Measurements from ENCODE around the gene AMY1C.
"Not testable (repeated sequence)": the region's sequence is repeated elsewhere in the genome, so short reads cannot be mapped to it uniquely, and the experiment has no call there.

The AMY1C gene

GRCh38 chr1:103749598-103749997 is at the start of gene AMY1C:
Gene AMY1C, plus strand, starts transcription at chr1:103749898. Its CDS starts 572 bp downstream, at chr1:103750470.
- not testable (repeated sequence) for DNase-seq

GRCh38 chr1:103700669-103701068 is 49.0 kb upstream of the AMY1C start:
- not testable (repeated sequence) for DNase-seq

DNA sequence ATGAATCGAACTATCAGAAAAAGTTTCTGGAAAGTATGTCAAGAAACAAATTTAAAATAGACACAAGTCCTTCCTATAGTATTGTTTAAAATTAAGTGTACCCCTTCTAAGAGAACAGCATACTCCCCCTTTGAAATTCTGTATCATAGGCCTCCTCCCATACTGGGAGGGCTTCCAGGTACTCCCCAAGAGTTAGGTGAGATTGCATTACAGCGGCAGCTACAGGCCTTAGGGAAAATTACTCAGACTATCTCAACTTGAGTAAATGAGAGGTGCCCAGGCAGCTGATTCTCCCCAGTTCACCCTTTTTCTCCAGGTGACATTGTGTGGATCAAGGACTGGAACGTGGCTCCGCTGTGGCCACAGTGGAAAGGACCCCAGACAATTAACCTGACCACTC is 48.4 kb upstream of the AMY1C start:
- DNase-seq, result not testable (repeated sequence)

DNA sequence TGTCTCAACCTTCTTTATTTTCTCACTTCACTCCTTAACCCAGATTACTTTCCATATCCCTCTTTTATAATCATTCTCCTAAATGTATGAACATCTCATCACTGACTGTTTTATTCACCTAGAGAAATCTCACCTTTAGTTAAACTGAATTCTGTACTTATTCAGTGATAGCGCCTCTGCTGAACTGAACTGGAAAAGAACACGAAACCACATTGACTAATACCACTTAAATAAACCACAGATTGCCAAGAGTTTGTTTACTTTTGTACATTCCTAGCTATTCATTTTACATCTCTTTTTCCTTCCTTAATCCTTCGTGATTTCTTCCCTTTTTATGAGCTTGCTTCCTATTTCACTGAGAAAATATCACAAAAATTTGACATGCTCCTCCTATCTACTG is 42.0 kb upstream of the AMY1C start:
- DNase-seq, result not testable (repeated sequence)

GRCh38 chr1:103710381-103710780 is 39.3 kb upstream of the AMY1C start:
- not testable (repeated sequence) for DNase-seq

DNA sequence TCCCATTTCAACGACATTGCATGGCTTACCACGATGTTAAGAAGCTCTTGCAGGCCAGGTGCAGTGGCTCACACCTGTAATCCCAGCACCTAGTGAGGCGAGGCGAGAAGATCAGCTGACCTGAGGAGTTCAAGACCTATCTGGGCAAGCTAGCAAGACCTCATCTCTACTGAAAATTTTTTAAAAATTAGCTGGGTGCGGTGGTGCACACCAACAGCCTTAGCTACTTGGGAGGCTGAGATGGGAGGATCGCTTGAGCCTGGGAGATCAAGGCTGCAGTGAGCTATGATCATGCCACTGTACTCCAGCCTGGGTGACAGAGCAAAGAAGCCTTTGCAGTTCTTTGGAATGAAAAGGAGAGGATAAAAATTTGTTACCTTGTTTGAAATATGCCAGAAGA is 32.3 kb upstream of the AMY1C start:
- DNase-seq, result not testable (repeated sequence)

DNA sequence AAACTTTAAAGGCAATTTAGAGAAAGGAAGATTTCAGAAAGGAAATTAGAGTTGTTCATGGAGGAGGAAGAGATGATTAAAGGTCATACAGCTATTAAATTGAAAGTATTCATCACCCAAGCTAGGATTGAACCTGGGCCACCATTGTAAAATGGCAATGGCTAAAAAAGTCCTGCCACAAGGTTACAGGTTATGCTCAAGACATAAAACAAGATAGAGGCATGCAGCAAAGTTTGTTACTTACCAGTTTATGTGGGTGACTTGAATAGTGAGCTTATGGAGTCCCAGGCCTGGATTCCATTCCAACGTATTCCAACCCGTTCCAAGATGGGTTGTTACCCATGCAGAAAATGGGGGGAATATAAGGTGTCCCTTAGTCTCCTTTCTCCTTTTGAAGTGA is 28.2 kb upstream of the AMY1C start:
- not testable (repeated sequence) for DNase-seq

- DNase-seq, result not testable (repeated sequence)
Observed at GRCh38 chr1:103735334-103735733, 14.4 kb upstream of the AMY1C start.

DNA sequence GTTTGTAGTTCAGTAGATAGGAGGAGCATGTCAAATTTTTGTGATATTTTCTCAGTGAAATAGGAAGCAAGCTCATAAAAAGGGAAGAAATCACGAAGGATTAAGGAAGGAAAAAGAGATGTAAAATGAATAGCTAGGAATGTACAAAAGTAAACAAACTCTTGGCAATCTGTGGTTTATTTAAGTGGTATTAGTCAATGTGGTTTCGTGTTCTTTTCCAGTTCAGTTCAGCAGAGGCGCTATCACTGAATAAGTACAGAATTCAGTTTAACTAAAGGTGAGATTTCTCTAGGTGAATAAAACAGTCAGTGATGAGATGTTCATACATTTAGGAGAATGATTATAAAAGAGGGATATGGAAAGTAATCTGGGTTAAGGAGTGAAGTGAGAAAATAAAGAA is 11.7 kb upstream of the AMY1C start:
- not testable (repeated sequence) for DNase-seq

DNA sequence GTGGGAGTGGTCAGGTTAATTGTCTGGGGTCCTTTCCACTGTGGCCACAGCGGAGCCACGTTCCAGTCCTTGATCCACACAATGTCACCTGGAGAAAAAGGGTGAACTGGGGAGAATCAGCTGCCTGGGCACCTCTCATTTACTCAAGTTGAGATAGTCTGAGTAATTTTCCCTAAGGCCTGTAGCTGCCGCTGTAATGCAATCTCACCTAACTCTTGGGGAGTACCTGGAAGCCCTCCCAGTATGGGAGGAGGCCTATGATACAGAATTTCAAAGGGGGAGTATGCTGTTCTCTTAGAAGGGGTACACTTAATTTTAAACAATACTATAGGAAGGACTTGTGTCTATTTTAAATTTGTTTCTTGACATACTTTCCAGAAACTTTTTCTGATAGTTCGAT is 5.2 kb upstream of the AMY1C start:
- not testable (repeated sequence) for DNase-seq

DNA sequence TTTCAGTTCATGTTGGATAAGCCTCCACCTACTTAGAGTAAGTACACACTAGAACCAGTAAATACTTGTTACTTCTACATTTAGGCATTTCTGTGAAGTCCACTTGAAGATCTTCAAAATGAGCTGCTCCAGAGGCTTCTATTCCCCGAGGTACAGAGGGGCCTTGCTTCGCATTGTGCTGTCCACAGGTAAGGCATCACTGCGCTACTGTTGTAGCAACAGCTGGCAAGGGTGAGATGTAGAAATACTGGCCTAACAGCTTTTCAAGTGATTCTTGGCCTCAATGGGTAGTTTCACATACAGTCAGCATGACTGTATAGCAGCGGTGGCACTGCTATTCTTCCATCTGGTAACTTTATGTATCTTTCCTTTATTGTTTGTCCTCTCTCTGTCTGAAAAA is 4.7 kb upstream of the AMY1C start:
- not testable (repeated sequence) for DNase-seq

GRCh38 chr1:103748273-103748672 is 1.4 kb upstream of the AMY1C start:
- not testable (repeated sequence) for DNase-seq

GRCh38 chr1:103761896-103762295 is 12.2 kb downstream of the AMY1C start:
- no peak for DNase-seq

GRCh38 chr1:103779932-103780331 is 30.2 kb downstream of the AMY1C start:
- DNase-seq, result no peak

- DNase-seq, result no peak
Observed at GRCh38 chr1:103783944-103784377, 34.3 kb downstream of the AMY1C start.

- no peak for DNase-seq
Observed at GRCh38 chr1:103788377-103788776, 38.7 kb downstream of the AMY1C start.

- DNase-seq, result no peak
Observed at GRCh38 chr1:103790172-103790571, 40.5 kb downstream of the AMY1C start.
